GM19455 (cell line): ENCODE results near the gene SLC4A2.

Experiments
- ATAC-seq: cut with Tn5 transposase; IDR thresholded peaks from one replicate; pipeline ENCODE4 v1.9.1; 2021; ENCODE audit not compliant: unreplicated experiment

SLC4A2 gene

DNA sequence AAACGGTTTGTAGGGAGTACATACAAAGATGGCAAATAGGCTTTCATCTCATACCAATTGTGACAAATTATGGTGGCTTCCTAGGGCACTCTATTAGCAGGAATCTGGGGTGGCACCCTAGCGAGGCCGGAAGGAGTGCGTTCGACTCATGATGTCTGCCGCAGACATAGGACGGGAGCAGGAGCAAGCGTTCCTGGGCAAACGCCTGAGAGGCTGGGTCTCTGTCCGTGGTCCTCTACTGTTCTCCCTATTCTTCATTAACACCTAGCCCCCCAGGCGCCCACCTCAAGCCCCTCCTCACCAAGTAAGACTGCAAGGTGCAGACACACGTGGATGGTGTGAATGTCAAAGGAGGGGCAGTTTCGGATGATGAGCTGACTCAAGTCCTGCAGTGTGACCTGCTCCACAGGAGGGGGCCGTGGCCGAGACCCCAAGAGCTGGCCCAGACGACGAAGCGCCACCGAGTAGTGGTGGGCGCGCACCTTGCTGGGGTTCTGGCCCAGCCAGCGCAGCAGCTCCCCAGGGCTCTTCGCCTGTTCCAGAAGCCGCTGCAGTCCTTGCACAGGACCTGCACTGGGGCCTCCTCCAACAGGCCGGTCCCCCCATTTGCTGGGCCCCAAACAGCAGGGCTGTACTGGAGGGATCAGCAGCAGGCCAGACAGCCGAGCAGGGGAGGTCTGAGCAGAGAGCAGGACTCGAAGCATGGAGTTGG, 20.0 kb downstream of the SLC4A2 start:
- ATAC-seq: no peak

DNA sequence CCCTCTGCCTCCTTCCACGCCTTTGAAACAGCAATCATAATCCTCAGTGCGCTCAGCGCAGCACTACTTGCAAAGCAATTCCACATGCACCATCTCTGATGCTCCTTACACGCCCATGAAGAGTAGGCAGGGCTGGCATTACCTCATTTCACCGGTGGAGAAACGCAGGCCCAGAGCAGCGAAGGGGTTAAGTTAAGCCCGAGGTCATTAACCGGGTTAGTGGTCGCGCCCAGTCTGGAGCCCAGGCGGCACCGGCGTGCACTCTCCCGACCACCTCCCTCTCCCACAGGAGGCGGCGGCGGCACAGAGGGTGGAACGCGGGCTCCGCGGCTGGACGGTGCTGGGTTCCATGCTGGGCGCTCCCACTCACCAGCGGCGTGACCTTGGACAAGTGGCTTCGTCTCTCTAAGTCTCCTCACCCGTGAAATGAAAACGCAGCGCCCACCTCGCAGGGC, 20.7 kb downstream of the SLC4A2 start:
- peak; percentile 1 for ATAC-seq

DNA sequence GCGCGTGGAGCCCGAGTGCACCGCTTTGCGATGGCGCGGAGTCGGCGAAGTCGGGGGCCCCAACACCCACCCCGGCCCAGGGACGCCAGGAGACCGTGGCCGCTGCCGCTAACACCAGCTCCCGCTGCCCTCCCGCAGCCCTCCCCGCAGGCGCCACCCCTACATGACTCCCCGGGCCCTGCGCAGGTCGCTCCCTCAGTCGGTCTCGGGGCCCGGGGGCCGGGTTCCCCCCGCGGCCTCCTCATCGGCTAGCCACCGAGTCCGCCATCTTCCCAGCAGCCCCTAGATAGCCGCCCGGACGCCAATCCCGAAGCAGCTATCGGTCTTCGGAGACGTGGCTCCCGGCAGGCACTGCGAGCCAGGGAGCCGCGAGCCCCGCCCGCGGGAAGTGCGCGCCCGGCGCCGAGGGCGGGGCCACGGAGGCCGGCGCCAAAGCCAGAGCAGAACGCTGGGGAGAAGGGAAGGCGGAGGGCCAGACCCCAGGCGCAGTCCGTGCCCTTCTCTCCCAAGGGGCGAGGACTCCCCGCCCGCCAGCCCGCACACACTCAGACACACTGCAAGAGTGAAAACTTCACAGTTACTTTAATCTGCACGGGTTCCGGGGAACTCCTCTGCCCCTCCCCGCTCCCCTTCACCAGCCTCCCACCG, 21.3 kb downstream of the SLC4A2 start, which contains the start of gene FASTK:
FASTK (minus strand) TSS at position 288 of the 648 bp plus-strand sequence; CDS start at position 245, 43 bp downstream.
- ATAC-seq: peak; percentile 77

DNA sequence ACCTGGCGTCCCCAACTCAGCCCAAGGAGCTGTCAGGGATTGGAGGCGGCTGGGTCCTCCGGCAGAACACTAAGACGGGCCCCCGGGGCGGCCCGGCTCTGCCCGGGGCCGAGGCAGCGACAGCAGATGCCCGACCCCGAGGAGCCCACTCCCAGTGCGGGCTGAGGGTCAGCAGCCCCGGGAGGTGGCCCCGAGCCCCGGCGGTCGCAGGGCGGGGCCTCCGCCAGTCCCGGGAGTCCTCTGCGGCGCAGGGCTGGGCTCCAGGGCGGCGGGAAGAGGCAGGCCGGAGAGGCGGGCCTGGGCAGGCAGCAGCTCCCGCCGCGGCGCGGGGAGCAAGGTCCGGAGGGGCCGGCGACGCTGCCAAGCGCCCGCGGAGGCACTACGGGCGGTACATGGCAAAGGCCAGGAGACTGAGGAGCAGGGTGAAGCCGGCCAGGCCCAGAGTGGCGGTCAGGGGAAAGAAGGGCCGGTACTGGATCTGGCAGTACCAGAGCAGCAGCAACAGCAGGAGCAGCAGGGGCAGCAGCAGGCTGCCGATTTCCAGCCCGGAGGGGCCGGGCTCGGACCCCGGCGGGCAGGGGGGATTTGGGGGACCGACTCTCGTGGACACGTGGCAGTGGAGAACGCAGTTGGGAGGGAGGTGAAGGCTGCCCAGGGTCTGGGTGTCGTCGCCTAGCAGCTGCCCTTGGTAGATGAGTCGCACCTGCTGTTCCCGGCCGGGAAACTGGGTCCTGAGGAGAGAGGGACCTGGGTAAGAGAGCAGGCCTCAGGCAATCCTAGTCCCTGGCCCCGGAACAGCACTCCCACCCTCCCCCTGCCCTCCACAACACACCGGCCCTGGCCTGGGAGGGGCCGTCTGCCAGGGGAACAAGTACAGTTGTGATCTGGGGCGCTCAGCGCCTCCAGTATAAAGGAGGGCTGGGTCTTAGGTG, 22.0 kb downstream of the SLC4A2 start:
- ATAC-seq: no peak

DNA sequence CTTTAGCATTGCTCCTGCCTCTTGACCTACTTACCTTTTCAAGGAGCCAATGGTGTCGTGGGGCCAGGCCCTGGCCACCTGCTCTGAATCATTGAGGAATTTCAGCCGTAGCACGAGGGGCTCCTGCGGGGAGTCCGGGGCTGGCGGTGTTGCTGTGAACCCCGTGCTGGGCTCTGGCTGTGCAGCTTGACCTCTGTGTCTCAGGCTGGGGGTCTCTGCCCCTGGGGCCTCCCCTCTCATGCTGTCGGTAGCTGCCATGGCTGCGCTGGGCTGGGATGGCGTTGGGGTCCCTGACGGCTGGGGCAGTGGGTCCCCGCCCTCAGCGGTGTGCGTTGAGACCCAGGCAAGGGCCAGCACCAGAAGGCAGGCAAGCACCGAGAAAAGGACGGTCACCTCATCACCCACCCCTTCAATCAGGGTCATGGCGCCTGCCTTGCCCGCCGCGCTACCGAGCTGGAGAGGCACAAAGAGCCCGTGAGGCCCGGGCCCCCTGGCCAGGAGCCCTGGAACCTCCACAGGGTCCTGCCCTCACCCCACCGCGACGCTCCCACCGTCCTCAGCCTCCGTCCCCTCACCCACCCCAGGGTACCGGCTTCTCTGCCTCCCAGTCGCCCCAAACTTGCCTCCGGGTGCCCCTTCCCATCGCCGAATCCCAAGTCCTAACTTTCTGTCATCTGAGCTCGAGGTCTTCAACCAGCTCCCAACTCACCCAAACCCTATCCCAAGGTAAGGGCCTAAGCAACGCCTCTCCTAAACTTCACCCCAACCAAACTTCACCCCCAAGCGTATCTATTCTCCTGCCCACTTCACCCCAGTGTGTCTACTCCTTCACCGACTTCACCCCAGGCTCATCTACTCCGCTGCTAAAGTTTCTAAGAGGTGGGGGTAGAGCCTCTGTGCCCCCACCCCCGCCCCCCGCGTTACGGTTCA, 23.0 kb downstream of the SLC4A2 start:
- no peak for ATAC-seq

DNA sequence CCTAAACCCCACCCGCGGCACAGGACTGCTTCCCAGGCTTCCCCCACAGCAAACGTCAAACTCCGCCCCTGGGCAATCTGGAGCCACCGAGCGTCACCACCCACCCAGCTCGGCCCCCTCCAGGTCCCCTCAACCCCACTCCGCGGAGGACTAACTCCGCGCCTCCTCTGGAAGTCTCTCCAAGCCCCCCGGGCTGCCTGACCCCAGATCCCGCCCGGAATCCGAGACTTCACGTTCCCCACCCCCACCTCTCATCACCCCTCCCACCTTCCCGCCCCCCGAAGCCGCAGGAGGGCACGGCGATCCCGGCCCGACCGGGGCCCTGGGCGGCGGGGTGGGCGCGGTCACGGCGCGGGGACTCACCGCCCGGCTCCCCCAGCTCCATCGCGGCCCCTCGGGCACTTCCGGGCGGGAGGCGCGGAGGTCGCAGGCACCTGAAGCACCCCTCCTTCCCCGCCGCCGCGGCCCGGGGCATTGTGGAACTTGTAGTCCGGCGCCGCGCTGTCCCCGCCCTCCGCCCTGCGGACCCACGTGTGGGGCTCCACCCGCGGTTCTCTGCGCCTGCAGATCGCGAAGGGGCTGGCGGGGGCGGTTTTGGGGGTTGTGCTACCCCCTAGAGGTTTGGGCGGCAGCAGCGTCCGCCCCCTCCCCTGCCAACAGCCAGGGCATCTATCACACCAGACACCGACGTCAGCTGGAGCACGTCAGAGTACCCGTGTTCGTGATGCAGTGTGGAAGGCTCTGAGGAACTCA, 23.9 kb downstream of the SLC4A2 start, which contains the start of gene TMUB1:
TMUB1 (minus strand) TSS at position 423 of the 753 bp plus-strand sequence. CDS start 930 bp downstream, outside the sequence.
- ATAC-seq: peak; percentile 48

DNA sequence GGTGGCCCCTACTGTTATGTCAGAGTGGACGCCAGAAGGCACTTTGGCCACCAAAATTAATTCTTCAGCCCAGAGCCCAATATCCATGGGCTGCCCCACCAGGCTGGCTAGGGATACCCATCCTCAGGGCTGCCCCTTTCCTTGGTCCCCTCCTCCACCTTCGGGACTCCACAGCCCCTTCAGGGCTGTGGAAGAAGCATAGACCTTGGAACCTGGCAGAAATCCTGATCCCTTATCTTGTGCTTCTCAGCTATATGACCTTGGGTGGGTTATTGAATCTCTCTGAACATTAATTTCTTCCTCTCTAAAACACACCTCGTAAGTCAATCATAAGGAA, 24.4 kb downstream of the SLC4A2 start:
- ATAC-seq: no peak

DNA sequence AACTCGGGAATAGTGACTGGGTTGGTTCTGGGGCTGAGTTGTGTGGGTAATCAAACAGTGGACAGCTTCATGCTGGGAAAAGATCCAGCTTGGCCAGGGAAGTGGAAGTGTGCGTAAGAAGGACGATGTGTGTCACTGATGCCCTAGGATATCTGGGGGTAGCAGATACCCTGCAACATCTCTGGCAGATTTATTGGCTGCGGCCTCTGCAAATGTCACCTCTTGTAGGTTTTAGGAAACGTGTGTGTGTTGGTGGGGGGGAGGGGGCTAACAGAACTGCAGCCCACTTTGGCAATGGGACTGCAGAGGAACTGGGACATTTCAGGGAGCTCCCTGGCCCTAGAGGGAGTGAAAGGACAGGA, 25.9 kb downstream of the SLC4A2 start:
- ATAC-seq: no peak

DNA sequence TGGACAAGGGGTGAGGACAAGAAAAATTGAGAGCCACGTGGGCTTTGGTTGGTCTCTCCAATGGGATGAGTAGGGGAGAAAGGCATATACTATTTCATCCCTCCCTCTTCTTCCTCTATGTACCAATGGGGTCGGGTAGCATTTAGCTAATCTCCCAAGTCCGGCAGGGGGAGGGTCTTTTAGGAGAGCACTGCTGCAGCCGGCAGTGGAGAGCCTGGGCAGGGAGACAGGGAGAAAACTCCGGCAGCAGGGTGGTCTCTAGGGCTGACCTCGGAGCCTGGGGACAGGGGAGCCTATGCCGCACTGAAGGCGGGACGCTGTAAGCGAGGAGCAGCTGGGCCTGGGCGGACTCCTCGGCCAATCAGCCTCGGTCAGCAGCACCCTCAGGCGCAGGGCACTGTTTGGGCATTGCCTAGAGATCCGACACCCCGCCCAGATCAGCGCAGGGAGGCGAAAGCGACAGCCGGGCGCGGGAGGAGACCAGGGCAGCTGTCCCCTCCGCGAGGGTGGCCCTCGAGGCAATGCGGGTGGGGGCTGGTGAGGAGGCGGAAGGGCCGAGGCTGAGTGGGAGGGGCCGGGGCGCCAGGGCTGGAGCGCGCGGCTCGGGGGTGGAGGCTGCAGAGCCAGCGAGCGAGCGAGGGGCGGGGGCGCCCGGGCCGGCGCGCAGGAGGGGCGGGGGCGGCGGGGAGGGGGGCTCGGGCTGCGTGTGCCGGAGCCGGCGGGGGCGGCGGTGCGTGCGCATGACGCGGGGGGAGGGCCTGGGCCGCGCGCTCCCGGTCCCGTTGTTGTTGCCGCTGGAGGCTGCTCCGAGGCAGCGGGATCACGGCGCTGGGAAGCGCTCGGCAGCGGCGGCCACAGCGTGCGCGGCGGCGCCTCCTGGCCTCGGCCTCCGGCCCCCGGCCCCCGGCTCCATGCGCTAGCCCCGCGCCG, 26.6 kb downstream of the SLC4A2 start, which contains the start of gene AGAP3:
AGAP3 (plus strand) TSS at position 785 of the 930 bp plus-strand sequence. CDS start 267 bp downstream, outside the sequence.
- peak; percentile 34 for ATAC-seq

DNA sequence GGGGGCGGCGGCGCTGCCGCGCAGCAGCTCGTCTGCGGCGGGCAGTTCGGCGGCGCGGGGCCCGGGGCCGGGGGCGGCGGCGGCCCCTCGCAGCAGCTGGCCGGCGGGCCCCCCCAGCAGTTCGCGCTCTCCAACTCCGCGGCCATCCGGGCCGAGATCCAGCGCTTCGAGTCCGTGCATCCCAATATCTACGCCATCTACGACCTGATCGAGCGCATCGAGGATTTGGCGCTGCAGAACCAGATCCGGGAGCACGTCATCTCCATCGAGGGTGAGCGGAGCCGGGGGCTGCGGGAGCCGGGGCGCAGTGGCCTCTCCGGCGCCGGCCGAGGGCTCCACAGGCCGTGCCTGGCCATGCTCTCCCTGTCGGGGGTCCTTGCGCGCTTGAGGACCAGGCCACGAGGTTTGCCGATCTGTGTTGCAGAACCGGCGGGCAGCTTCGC, 27.4 kb downstream of the SLC4A2 start:
- ATAC-seq: no peak

DNA sequence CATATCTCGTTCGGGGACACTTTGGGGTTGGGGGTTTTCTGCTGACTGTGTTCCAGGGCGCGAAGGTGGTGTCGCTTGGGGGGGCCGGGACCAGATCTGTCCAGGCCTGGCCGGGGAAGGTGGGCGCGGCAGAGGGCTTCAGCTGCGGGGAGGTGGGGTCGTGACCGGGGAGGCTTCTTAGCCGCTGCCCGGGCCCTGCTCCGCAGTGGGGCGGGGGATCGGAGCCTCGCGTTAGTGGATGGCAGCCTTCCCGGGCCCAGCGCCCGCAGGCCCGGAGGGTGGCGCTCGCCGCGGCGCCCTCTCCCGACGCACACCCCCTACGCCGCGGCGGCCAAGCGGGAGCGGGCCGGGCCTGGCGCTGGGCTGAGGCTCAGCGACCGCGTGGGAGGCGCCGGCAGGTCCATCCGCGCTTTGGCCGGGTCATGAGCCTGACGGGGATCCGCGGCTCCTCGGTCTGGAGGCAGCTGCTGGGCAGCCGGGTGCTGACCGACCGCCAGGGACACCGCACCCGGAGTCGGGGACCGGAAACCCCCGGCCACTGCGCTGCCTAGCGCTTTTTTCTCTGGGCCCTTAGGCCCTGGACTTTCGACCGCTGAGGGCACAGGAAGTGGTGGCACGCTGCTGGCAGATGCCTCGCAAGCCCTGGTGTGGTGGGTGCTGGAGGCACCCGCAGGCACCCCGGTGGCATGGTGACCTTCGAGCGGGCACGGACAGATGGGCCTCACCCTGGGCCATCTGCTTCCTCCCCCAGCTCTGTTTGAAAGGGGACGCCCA, 28.0 kb downstream of the SLC4A2 start:
- ATAC-seq: no peak

DNA sequence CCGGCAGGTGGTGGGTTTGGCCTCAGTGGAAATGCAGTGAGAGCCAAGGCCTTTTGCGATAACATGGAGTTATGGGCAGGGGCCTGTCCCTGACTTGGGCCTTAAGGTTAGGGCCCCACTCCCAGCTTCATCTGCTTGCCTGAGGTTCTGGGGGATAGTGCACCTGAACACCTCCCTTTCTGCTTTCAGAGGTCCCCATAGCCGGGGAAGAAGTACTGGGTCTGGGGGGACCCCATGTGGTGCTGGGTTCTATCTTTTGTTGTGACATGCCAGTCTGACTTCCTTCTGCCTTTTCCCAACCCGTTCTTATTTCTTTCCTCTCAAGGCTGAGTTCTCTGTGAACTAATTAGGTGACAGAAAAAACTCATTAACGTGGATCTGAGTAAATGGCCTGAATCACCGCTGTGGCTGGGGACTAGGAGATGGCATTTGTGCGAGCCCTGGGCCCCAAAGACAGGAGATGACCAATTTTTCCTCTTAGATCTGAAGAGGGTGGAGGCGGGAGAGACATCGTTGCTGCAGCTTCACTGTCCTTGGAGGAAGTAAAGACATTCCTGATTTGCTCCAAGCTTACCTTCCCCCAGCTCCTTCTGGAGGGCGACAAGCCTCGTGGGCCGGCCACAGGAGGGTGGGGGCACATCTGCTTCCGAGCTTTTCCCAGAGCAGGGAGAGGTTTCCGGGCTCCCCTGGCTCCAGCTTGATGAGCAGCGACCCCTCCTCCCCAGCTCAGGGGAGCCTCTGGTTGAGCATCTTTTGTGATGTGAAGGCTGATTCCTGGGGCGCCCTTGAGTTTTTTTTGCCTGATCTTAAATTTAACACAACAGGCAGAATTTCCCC, 28.8 kb downstream of the SLC4A2 start:
- no peak for ATAC-seq

DNA sequence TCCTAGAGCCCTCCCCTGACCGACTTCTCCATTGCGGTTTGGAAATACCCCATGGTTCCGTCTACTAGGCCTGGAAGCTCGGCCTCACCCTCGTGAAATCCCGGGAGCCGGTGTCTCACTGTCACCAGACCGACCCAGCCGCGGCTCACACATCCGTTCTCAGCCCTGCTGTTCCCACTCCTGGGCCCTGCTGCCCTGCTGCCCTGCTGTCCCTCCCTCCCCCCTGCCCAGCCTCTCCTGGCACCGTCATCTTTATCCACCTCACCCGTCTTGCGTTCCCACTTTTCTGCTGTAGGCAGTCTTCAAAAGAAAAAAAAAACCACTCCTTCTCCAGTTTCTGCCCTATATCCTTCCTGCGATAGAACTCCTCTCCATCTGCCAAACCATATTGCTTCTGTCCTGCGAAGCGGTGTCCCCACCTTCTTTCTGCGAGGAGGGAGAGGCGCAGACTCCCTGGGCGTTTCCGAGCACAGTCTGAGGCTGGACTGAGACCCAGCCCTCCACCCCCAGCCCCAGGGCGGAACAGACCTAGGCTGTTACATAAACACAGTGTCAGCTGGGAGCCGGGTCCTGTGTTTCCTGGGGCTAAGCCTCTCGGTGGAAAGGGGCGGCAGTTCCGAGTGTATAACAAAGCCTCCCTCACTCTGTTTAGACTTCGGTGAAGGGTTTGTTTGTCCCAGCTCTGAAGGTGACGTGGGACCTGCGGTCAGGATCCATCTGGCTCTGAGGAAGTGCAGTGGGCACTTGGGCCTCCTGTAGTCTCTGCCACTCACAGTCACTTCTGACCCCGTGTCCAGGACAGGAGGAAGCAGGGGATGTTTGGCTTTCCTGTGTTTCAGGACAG, 29.7 kb downstream of the SLC4A2 start:
- ATAC-seq: no peak

DNA sequence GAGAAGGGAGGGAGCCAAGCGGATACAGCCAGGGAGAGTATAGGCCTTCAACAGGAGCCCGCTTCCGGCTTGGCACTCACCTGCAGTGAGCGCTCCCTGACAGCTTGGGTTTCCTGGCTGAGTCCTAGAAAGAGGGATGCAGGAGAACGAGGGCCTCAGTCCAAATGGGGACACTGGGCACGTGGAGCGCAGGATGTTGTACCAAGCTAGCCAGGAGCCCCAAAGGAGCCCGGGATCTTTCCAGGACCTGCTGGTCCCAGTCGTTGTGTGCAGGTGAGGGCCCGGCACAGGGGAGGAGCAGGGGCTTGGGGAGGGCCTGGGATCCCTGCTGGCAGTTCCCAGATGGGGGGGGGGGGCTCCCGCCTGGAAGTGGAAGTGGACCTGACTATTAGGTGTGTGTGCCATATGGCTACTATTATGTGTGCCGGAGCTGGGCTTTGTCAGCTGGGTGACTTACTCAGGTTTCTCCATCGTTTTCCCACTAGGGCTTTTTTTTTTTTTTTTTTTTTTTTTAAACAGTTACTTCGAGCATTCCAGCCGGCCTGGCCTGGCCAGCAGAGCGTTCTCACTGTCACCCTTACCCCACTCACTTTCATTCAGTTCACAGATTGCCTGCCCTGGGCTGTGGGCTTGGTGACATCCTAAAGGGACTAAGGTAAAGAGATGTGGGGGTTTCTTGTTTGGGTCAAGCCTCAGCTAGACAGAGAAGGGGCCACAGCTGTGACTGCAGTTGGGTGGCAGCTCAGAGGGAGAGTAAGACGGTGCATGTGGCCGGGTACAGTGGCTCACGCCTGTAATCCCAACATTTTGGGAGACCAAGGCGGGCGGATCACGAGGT, 30.7 kb downstream of the SLC4A2 start:
- no peak for ATAC-seq

DNA sequence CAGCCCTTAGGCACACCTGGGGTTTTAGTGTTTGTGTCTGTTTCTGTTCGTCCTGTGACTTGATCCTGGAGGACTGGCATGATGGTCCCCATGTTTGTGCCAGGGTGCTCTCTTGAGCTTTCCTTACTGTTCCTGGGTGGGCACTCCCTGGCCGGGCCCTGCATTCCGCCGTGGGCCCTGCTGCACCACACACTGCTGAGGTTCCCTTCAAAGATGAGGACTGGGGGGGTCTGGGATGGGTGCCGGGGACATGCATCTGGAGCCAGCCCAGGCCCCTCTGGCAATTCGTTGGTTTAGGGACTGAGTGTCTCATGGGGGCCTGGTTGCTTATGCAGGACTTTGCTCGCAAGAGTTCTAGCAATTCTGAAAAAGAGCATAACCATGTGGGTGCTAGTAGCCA, 31.6 kb downstream of the SLC4A2 start:
- ATAC-seq: no peak
